Spleen (tissue), 11 donors: ENCODE results near the gene SECTM1. TPM values are rescaled to one million over a fixed set of nuclear protein-coding genes. Genes with fewer than 3 reads are reported as not detected.

Experiments
- DNase-seq: peaks from one replicate; pipeline ENCODE4 v3.0.0-alpha.2; 2020
- H3K27ac ChIP-seq, 8 donors: fragments of 200-600 bp; sonication (generic) in 7 of 8; 1 replicate in 4 of 8; 2 replicates in 4 of 8; pipeline versions ENCODE4 v1.5.0 to v1.8.0; 2016 to 2021; ENCODE audit warnings: inconsistent platforms in 4 of 8, mild to moderate bottlenecking in 4 of 8, moderate library complexity in 1 of 8
- H3K27me3 ChIP-seq, 7 donors: fragments of 200-600 bp; sonication (generic) in 6 of 7; replicated peaks in 1 of 7; 1 replicate in 4 of 7; 2 replicates in 3 of 7; pipeline versions ENCODE4 v1.5.0 to v1.8.0; 2016 to 2021; ENCODE audit warnings: inconsistent platforms in 3 of 7, mild to moderate bottlenecking in 1 of 7
- H3K36me3 ChIP-seq, 6 donors: fragments of 200-600 bp; sonication (generic) in 5 of 6; 1 replicate in 4 of 6; 2 replicates in 2 of 6; pipeline versions ENCODE4 v1.5.0 to v1.8.0; 2016 to 2021; ENCODE audit warnings: inconsistent platforms in 2 of 6
- H3K4me1 ChIP-seq, 6 donors: fragments of 200-600 bp; sonication (generic) in 5 of 6; 1 replicate in 3 of 6; 2 replicates in 3 of 6; pipeline versions ENCODE4 v1.5.0 to v1.8.0; 2016 to 2021; ENCODE audit warnings: inconsistent platforms in 3 of 6
- H3K4me3 ChIP-seq, 8 donors: fragments of 200-600 bp; sonication (generic) in 7 of 8; 1 replicate in 4 of 8; 2 replicates in 4 of 8; pipeline versions ENCODE4 v1.5.0 to v1.8.0; 2016 to 2021; ENCODE audit warnings: inconsistent platforms in 4 of 8, mild to moderate bottlenecking in 4 of 8, moderate library complexity in 2 of 8
- H3K9me3 ChIP-seq, 8 donors: fragments of 200-600 bp; sonication (generic) in 7 of 8; 1 replicate in 4 of 8; 2 replicates in 4 of 8; pipeline versions ENCODE4 v1.5.0 to v1.8.0; 2016 to 2021; ENCODE audit warnings: inconsistent platforms in 4 of 8
- POLR2A ChIP-seq, 3 donors: fragments of 450-650 bp; IDR thresholded peaks; one replicate each; pipeline ENCODE4 v1.5.1; 2017; ENCODE audit warnings: antibody characterized with exemption in 3 of 3, mild to moderate bottlenecking in 1 of 3
- POLR2AphosphoS5 ChIP-seq, 3 donors: sonication (generic); formaldehyde crosslinking; IDR thresholded peaks; one replicate each; pipeline ENCODE4 v1.5.1; 2017; ENCODE audit warnings: antibody characterized with exemption in 3 of 3
- WGBS, 5 donors: extraction: QIAGEN DNeasy Blood & Tissue Kit in 3 of 5; methylation state at CpG; one replicate each; pipeline versions ENCODE4 v1.1.5 to v1.1.7; 2013 to 2018; 5-methylcytosine and 5-hydroxymethylcytosine counted together
- intact Hi-C: fragments of 100-400 bp; cut with DNase I; formaldehyde crosslinking; loops from one replicate; pipeline ENCODE4 v1.15.0; 2023; ENCODE audit warnings: low total_unique reads
- polyA plus RNA-seq, 3 donors: library from polyadenylated mRNA; stranded (reverse); fragments of 200-250 nt; gene quantifications; one replicate each; pipeline ENCODE4 v1.2.1, GENCODE V29; 2013
- total RNA-seq, 7 donors: library from RNA; depleted of rRNA in 3 of 7; stranded (reverse); fragments of >200 nt in 3 of 7; fragmentation: NEBNext Ultra II Directional in 4 of 7; extraction: Animal tissue kit (Norgen Biotek cat#: 25700) in 4 of 7; gene quantifications; one replicate each; pipeline versions ENCODE4 v1.1.0 to v1.2.1, GENCODE V29; 2016 to 2021
- TF ChIP-seq, protein P1 (sequence below), 11 experiments: fragments of 200-600 bp in 7 of 11; fragments of 450-650 bp in 4 of 11; sonication (generic) in 4 of 11; IDR thresholded peaks in 8 of 11; conservative IDR thresholded peaks in 3 of 11; 1 replicate in 7 of 11; 2 replicates in 4 of 11; pipeline versions ENCODE4 v1.4.0 to v1.8.0; 2016 to 2021; ENCODE audit warnings: antibody characterized with exemption in 11 of 11, inconsistent platforms in 4 of 11, mild to moderate bottlenecking in 1 of 11
- donor health status: healthy with polysubstance abuse.
- donor health status: DM: no; HTN: no; CAD: no; lungs with moderate emphysema.
- donor health status: DM: no; HTN: no; CAD: no.
- donor health status: Bipolar disorder and iron deficiency.
- donor health status: healthy.
- donor health status: DM: no; HTN: no; CAD: no.
- donor health status: DM: yes; HTN: yes; CAD: no.

Gene SECTM1
- total and polyA plus RNA-seq, 10 donors = 6.0 to 141 (median 60.4) TPM

DNA sequence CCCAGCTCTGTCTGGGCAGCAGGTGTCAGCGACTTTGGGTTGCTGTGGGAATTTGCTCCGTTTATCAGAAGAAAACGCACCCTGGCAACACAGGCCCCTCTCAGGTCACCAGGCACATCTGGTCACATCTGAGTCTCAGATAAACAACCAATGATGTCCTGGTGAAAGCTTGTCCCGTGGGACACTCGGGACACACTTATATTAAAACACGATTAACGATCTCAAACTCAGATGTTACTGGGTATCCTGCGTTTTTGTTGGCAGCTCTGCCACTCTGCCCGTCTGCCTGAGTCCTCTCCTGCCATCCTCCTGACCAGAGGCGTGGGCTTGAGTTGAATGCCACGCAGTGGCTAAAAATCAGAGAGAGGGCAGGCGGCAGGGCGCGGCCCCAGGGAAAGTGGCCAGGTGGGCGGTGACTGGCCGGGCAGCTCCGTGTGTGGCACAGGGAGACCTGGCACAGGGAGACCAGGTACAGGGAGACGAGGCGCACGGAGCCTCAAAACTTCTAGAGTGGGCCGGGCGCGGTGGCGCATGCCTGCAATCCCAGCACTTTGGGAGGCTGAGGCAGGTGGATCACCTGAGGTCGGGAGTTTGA lies 2.1 kb downstream of the SECTM1 start:
- no peaks in the 10 kb centered on the region for H3K9me3 ChIP-seq
- no peak for DNase-seq
- intact Hi-C loops = no loop called here
- TF ChIP-seq, protein P1, sequence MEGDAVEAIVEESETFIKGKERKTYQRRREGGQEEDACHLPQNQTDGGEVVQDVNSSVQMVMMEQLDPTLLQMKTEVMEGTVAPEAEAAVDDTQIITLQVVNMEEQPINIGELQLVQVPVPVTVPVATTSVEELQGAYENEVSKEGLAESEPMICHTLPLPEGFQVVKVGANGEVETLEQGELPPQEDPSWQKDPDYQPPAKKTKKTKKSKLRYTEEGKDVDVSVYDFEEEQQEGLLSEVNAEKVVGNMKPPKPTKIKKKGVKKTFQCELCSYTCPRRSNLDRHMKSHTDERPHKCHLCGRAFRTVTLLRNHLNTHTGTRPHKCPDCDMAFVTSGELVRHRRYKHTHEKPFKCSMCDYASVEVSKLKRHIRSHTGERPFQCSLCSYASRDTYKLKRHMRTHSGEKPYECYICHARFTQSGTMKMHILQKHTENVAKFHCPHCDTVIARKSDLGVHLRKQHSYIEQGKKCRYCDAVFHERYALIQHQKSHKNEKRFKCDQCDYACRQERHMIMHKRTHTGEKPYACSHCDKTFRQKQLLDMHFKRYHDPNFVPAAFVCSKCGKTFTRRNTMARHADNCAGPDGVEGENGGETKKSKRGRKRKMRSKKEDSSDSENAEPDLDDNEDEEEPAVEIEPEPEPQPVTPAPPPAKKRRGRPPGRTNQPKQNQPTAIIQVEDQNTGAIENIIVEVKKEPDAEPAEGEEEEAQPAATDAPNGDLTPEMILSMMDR (IDR thresholded peaks at IDR 0.05 in 8 of 11, conservative IDR thresholded peaks at IDR 0.05 in 3 of 11) = no peak
- TF ChIP-seq POLR2A (IDR thresholded peaks at IDR 0.05) (no peak), POLR2AphosphoS5 (IDR thresholded peaks at IDR 0.05) (no peak)
- H3K27ac ChIP-seq = no peak overlapping the region
- WGBS, 5 donors = 91 to 94% (median 93%) methylated on average over 22 to 25 of the region's 25 CpGs
- peaks cover 0 to 66% (median 6%) of the 10 kb centered on the region in 7 donors for H3K27me3 ChIP-seq
- H3K4me3 ChIP-seq = no peak overlapping the region
- peaks cover 0 to 16% (median 0%) of the 10 kb centered on the region in 6 donors for H3K36me3 ChIP-seq
- peaks cover 17 to 66% (median 56%) of the 10 kb centered on the region in 6 donors for H3K4me1 ChIP-seq

DNA sequence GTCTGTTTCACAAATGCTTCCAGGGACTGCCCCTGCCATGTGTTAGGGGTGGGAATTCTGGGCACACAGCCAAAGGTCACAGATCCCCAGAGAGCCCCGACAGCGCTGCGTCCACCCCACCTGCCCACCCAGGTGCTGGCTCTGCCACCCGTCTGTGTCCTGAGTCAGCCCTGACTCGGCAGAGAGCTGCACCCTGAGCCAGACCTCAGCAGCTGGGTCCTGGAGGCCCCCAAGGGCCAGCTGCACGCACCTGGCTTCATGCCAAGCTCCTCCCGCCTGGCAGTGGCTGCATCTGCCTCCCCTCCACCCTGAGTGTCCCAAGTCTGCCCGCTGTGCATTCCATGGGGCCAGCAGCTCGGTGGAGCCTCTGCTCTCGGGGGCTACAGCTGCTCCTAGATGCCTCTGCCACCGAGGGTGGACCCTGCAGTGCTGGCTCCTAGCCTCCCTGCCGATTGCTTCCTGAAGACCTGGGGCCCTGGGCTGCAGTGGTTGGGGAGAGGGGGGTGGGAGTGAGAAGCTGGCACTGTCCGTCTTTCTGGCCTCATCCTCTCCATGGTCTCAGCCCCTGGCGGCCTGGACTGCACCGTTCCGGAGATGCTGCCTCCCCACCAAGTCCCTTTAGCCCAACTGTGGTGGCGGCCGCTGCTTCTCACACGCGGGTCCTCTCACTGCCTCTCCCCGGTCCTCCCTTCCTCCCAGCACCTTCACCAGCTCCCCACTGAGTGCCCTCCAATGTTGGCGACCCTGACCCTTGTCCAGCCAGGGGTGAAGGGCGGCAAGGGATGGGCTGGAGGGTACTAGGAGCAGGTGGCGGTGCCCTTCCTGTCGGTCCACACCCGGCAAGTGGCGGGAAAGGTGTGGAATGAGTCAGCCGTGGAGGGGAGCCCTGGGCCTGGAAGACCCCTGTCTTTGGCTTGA lies 3.0 kb downstream of the SECTM1 start:
- WGBS, 5 donors = 47 to 66% (median 48%) methylated on average over 19 to 28 of the region's 28 CpGs
- intact Hi-C loops = no loop called here
- H3K27me3 ChIP-seq = peaks cover 0 to 66% (median 6%) of the 10 kb centered on the region in 7 donors

DNA sequence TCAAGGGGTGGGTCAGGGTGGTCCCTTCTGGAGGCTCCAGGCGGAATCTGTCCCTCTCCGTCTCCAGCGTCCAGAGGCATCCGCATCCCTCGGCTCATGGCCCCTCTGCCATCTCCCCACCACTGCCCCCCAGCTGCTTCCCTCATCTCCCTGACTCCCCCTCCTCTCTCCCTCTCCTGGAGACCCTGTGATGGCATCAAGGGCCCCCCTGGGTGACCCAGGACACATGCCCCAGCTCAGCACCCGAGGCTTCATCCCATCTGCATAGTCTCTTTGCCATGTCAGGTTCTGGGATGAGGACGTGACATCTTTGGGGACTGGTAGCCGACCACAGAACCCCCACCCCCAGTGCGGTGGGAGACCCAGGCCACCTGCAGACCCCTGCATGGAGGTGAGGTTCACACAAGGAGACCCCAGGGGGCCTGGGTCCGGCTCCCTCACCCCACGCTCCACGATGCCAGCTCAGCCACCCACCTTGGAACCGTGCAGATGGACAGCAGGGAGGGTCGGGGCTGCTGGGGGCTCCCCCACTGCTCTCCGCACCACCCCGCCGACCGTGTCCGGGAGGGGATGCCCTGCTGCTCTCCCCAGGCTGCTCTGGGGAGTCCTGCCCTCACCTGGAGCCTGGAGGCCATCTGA lies 3.8 kb downstream of the SECTM1 start:
- Histone ChIP-seq H3K4me1 (peaks cover 16 to 50% (median 41%) of the 10 kb centered on the region in 6 donors), H3K27me3 (peaks cover 0 to 66% (median 6%) of the 10 kb centered on the region in 7 donors), H3K36me3 (peaks cover 0 to 31% (median 0%) of the 10 kb centered on the region in 6 donors), H3K4me3 (no peak overlapping the region), H3K27ac (no peak overlapping the region), H3K9me3 (no peaks in the 10 kb centered on the region)
- 81 to 90% (median 88%) methylated on average over 9 to 19 of the region's 19 CpGs for WGBS, 5 donors
- TF ChIP-seq POLR2AphosphoS5 (IDR thresholded peaks at IDR 0.05) = no peak
- no peak for TF ChIP-seq POLR2A (IDR thresholded peaks at IDR 0.05)
- TF ChIP-seq, protein P1 (IDR thresholded peaks at IDR 0.05 in 8 of 11, conservative IDR thresholded peaks at IDR 0.05 in 3 of 11) = no peak
- DNase-seq = no peak
- intact Hi-C loops = loop anchor here (10.0 kb wide), 1 partner anchor 125 kb away; no protein-coding TSS in a partner anchor

More for the DNA sequence above, 3.0 kb downstream of the SECTM1 start:
- no peak overlapping the region for H3K27ac ChIP-seq
- H3K4me1 ChIP-seq = peaks cover 17 to 58% (median 48%) of the 10 kb centered on the region in 6 donors
- DNase-seq = peak; percentile 78
- H3K9me3 ChIP-seq = no peaks in the 10 kb centered on the region
- TF ChIP-seq POLR2AphosphoS5 (IDR thresholded peaks at IDR 0.05) = peak; percentile 29 to 74 (median 52)
- TF ChIP-seq, protein P1 (IDR thresholded peaks at IDR 0.05 in 8 of 11, conservative IDR thresholded peaks at IDR 0.05 in 3 of 11) = no peak
- TF ChIP-seq POLR2A (IDR thresholded peaks at IDR 0.05) = no peak
- H3K4me3 ChIP-seq = no peak overlapping the region
- peaks cover 0 to 24% (median 0%) of the 10 kb centered on the region in 6 donors for H3K36me3 ChIP-seq
